RPMI7951 (cell line): Measurements from ENCODE around the gene FBXL17. TPM values are rescaled to one million over a fixed set of nuclear protein-coding genes. Genes with fewer than 3 reads are reported as not detected.

Source experiments
- DNase-seq: peaks from one replicate; pipeline ENCODE4 v3.0.0-alpha.2; 2012; ENCODE audit warnings: low read depth
- total RNA-seq: library from RNA; depleted of rRNA; stranded (reverse); fragments of >200 nt; shearing (Covaris generic); gene quantifications from 2 replicates; pipeline ENCODE4 v1.2.3, GENCODE V29; 2014

Gene FBXL17
- total RNA-seq, 1 experiment from 2014 or later = 7.0 TPM

DNA sequence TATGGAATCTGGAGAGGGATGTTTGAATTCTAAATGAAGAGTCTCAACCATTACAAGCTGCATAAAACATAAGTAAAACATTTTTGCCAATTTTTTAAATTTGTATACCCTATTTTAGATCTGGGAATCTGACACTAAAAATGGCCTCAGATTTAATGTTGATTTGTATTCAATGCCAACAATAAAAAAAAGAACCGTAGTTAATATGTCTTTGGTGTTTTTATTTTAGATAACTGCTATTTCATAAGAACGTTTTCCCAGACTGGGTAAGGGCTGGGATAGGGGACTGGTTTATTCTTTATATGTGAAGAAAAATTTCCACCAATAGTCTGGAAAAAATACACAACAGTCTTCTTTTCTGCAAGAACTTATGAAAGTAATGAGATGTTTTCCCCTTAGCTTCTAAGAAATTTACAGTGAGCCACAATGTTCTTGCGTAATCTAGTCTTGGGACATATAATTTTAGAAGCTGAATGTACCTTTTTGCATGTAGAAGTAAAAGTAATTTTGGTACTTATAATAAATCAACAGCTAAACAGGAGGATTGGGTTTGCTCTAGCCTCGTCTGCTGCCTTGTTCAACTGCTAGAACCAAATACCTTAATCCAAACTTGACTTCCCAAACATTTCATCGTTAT is 466.6 kb downstream of the FBXL17 start:
- DNase-seq = no peak

DNA sequence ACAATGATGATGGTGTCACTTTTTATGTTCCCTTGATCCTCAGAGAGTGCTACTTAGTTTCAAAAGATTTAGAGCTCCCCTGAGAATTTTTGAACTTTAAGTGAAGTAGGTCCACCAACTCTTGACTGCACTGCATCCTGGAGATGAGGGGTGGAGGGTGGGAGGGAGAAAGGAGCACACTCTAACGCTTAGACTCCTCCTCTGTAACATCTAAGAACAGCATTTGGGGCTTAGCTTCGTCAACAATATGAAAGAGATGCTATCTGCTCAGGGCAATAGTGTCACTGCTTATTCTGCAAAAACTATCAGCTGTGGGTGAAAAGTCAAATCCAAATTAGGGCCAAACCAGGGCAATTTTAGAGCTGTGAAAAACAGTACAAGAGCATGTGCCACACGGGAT is 468.4 kb downstream of the FBXL17 start:
- DNase-seq = no peak

DNA sequence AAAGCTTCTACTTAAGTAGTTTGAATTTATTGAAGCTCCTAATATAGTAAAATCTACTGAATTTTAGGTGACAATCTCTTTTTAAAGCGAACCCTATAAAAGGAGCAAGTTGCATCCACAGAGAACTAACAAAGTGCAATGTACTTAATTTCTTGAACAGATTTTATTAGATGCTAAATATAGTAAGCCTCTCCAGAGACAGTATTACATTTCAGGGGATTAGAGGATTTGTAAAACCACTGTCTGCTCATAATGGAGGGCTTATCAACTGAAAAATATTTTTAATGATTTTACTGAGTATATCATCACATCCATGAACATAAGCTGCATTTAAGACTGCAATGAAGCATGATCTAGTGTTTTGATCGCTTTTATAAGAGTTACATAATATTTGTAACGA is 481.2 kb downstream of the FBXL17 start:
- DNase-seq = no peak

DNA sequence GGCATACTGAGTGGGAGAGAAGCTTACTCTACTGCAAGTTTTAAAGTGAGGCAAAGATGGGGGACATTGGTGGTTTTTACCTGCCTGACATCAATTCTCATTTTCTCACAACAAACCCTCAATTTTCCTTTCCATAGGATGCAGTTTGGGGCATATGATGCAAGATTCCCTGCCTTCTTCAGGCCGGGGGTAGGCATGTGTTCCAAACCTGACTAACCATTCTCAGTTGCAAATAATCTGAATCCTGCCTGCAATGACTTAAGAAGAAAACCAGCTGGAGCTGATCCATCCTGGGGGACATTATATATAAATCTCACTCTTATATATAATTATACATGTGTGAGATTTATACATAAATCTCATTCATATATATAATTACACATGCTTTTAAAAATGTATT is 487.5 kb downstream of the FBXL17 start:
- DNase-seq = peak; percentile 15

DNA sequence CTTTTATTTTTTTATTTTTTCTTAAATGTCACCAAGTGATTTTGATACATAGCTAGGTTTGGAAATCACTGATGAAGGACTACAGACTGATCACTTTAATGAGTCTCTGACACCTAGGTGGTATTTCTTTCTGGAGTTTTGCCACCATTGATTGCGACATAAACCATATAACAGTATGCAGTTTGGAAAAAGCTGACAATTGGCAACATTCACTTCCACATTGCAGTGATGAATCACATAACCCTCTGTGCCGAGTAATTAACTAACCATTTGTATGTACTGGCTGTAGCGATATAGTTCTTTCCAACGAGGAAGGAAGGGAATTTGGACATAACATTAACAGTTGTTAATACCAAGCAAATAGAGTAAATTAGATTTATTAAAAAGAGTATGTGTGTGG is 488.3 kb downstream of the FBXL17 start:
- DNase-seq = peak; percentile 62

DNA sequence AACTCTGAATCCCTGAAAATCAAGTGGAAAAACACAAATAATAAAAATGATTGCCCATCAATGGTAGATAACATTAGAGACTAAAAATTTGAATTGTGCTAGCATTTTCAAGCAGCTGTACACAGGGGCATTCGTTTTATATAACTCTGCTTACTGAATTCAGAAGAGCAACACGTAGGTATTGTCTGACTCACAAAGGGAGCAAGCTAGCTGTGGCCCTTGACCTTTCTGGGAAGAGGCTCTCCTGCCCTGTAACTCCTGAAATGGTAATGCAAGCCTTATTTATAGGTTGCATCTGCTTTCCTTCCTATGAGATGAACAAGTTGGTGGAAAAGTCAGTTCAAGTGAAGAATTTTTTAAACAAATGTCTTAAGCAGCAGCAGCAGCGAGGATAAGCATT is 492.5 kb downstream of the FBXL17 start:
- DNase-seq = peak; percentile 5

DNA sequence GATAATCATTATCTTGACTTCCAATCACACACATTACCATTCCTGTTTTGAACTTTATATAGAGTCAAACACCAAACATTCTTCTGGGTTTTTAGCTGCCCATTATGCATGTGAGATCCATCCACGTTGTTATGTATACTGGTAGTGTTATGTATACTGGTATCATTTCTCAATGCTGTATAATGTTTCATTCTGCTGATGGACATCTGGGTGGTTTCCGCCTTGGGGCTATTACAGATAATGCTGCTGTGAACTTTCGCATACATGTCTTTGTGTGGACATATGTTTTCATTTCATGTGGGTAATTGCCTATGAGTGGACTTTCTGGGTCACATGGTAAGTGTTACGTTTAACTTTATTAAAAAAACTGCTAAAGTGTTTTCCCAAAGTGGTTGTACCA is 493.4 kb downstream of the FBXL17 start:
- no peak for DNase-seq

DNA sequence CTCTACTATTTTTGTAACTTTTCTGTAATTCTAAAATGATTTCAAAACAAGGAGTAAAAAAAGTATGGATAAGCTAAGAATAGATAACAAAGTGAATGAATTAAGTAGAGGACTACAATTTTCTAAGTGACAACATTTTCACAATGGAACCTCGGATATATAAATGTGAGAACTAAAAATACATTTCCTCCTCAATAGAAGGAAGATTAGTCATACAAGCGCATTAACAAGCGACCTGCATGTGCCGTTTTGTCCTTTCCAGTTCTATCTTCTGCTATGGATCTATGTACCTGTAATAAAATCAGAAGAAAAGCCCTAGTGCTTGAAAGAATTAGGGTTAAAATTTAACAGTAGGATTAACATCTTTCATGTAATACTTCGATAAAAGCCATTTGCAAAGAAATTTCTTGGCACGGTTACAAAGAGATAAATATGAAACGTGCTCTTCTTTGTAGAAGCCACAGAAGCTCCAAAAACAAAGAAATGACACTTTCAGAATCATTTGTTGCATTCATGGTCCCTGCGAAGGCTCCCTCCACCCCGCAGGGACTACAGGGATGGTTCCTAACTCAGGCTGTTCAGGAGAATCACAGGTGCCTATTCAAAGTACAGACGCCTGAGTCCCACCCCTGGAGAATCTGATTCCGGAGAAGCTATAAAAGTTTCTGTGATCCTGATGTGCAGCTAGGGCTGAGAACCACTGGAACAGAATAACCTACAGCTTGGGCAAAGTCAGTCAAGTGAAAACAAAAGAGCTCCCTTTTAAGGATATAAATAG is 494.5 kb downstream of the FBXL17 start:
- peak; percentile 2 for DNase-seq

DNA sequence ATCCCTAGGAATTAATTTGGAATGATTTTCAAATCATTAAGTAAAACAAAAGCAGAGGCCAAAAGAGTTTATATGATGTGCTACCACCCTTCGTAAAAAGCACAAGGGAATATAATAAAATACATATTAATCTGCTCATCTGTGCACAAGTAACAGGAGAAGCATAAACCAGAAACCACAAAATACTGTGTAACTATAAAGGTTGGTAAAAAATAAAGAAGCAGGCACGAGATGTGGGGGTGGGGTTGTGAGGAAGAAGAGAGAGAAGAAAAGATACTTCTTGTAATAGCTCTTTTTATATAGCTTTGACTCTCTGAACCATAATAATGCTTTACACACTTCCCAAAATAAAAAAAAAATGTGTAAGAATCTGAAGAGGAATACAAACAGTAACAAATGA is 496.3 kb downstream of the FBXL17 start:
- DNase-seq = no peak

DNA sequence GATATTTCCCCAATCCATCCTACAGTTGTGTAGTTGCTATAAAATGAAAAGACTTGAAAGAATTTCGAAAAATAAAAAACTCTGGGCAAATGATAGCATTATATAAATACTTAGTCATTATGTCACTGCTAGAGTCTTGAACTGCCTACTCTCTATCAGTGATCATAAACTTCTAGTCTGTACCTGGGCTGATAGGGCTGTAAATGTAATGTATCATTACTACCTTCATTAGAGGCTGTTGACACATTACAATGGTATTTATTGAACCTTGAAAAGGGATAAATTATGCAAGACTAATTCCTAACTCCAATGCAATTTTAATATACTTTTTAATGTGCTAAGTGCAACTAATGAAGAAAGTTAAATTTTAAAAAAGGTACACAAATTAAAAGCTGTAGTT is 497.0 kb downstream of the FBXL17 start:
- DNase-seq = no peak

DNA sequence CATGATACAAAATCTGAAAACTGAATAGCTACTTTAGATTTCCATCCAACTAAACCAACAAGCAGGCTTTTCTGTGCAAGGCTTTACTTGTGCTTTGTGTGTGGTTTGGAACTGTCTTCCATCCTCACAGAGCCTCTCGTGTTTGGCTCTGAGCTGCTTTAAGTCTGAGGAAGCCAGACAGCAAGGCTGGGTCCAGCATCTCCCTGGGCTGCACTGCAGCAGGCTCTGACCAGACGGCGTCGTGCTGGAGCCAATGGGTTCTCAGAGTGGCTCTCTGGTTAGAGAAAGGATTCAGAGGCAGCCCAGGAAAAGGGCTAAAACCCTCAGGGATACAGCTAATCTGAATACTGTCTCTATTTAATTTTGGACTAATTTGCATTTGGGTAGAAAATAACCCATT is 503.2 kb downstream of the FBXL17 start:
- DNase-seq = no peak

DNA sequence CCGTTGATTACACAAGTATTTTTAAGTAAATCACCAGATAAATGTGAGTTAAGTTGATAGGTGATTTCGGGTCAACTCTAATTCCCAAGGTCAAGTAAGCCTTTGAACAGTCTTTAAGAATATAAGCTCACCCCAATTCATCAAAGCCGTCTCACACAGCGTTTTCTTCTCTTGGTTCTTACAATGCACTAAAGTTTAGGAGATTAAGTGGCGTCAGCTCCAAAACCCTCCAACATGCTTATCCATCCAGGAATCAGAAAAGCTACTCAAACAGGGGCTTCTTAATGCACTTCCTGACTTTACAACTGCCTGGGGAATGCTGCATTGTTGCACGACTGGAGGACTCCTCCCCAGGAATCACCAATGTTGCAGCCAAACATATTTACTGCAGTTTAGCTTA is 505.0 kb downstream of the FBXL17 start:
- no peak for DNase-seq

DNA sequence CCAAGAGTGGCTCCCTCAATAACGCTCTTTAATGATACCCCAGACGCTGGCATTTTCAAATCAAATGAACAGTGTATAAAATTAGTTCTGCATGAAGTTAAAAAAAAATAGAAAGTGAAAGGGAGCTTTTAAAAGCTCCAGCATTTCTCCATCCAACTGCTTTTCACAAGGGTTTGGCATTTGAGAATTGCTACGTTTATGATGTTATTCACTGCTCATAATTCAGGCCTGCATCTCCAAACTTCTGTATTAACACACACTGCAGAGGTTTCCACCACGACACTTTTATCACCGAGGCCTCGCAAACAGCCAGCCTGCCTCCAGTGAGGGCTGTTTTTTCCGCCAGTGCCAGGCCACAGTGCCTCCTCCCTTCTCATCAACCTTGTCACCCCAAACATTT is 505.6 kb downstream of the FBXL17 start:
- no peak for DNase-seq

DNA sequence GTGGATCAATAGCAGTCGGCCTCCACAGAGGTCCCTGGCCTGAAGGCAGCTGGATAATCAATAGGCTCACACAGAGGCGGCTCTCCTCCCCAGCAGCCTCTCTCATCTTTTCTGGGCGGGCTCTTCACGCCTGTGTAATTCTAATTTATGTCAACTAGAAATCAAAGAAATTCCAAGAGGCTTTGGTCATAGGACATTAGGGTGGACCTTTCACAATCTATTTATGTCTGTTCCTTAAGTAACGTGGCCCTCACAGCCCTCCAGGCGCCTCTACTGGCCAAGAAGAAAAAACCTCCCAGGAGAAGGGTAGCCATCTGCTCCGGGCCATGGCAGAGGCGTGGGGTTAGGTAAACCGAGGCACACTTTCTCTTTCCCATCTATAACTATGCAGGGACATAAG is 506.1 kb downstream of the FBXL17 start:
- peak; percentile 70 for DNase-seq

DNA sequence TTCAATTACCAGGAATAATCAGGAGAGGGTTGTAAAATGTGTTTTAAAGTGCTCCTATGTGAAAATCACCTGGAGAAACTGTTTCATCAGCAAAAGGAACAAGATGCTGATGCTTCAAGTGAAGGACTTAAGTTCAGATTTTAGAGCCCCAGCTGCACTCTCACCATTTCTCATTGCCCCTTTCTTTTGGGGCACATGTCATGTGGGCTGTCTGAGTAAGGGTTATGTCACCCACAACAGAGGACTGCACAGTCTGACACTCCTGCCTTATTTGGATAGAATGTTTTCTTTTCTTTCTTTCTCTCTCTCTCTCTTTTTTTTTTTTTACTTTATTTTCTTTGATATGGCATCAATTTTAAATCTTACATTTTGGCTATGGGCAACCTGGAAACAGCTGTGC is 507.1 kb downstream of the FBXL17 start:
- peak; percentile 33 for DNase-seq

DNA sequence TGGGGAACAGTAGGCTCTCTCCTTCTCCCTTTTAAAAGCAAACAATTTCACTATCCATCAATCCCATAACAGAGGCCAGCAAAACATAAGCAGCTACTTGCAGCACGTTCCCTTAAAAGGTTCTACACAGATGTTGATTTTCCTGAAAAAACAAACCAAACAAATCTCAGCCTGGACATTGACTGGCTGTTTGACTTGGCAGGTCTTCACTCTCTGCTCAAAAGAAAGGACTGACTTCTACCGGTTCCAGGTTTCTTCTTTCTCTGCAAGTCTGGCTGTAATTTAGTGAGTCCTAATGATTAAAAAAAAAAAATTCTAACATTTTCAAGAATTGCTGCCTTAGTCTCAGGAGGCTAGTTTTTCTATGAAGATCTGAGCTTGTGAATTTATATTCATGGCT is 508.0 kb downstream of the FBXL17 start:
- DNase-seq = no peak

DNA sequence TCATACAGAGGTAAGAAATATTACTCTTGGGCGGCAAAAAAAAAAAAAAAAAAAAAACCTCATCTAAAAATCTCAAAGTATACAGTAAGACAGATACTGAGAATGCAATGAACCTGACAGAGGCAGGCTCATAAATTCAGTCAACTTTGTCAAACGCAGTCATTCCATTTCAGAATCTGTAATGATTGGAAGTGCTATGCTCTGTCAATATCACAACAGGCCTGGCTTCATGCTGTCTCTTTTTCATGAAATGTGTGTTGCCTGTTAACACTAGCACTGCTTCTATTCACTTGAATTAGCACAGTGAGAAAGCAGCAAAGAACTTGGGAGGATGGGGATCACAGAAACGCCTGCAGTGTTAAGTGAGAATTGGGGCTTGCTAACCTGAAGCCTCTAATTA is 510.9 kb downstream of the FBXL17 start:
- DNase-seq = no peak

DNA sequence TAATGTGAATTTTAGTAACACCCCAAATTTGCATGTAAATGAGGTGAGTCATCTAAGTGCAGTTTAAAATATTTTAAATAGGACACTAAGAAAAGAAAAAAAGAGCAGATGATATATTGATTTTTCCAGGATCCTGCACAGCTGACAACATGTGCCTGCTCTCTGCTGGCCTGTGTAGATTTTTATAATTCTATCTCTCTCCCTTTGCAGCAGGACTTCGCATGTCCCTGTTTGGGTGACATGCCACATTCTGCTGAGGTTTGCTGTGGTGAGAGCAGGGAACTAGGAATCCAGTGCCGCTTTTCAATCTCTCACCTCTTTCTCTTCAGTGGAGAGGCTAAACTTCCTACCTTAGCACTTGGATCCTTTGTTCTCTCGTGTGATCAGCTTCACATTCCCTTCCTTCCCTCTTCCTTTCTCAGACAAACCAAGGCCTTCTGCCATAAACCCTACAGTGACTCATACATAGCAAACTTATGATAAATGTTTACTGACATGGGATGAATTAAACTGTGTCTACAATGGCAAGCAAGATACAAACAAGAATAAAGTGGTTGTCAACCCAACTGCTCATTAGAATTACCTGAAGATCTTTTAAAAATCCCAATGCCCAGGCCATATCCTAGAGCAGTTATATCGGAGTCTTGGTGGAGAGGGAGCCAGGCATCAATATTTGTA is 512.3 kb downstream of the FBXL17 start:
- peak; percentile 68 for DNase-seq

DNA sequence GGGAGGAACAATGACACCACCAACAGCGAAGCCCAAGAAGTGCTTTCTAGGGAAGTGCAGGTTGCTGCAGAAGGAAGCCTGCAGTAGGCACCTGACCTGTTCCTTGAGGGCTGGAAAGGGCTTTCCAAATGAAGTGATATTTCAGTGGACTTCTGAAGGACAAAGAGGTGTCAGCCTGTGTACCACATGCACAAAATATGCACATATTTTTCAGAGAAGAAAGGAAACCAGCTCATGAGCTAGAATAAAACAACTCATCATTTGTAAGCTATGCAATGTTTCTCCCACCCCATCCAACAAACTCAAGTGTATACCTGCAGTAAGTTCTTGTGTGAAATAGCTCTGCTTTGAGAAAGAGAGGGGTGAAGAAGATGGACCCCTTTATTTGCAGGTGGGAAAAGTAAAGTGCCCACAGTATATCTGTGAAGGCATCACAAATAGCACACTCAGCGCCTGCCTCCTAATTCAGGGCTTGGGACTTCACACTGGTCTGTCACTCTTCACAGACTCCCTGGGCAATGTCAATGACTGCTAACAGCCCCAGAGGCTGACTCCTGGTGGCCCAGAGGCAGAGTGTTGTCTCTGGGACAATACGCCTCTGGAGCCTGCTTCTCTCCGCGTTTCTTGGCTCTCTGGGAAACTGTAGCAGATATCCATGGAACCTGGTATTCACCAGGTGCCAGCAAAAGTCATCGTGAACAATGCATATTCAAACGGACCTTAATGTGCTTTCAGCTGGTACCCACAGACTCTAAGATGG is 513.1 kb downstream of the FBXL17 start:
- no peak for DNase-seq

DNA sequence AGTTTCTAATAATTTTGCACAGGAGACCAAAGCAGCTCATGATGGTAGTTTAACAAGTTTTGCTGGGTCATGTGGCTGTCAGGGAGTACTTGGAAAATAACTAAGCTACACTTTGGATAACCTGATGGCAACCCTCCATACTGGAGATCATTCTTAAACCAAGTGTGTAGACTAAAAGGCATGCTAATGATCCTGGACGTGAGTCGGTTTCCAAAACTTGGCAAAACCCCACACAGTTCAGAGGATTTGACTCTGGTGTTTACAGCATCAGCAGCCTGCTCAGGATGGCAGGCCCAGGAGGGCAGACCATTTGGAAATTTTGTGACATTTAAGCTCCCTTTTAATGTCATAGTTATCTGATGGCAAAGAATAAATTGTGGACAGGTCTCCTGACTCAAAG is 514.6 kb downstream of the FBXL17 start:
- DNase-seq = no peak

DNA sequence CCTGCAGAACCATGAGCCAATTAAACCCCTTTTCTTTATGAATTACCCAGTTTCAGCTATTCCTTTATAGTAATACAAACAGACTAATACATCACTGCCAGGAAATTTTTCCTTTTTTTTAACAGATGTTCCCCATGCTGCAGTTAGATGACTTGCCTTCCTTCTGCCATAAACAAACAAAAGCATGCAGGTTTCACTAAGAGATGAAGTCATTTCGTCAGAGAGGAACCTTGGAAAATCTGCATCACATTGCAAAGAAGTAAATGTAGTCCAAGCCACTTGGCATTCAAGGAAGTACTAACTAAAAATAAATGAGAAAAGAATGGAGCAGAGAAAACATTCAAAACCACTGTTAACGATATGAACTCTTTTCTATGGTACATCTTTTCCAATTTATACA is 517.1 kb downstream of the FBXL17 start:
- no peak for DNase-seq

DNA sequence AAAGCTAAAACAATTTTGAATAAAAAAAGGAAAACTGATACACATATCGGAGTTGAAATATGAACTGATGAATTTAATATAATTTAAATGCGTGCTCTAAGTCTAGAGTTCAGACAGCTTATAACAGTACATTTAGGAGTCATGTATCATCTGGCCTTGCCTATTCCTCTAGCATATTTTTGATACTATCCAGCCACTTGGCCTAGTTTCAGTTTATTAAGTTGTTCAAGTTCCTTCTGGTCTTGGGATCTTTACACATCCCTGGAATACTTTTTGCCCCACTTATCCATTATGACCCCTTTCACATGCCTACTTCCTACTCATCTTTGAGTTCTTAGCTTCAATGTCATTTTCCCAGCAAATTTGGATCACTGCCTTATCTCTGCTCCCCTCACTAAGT is 518.8 kb downstream of the FBXL17 start:
- DNase-seq = no peak
